GM18526 (cell line): ENCODE data around the gene MASP1.

ENCODE experiments used
- POLR2A ChIP-seq: IDR thresholded peaks from 3 replicates; pipeline ENCODE4 v1.6.1; 2011; ENCODE audit not compliant: insufficient read length; ENCODE audit errors: extremely low read depth

MASP1 gene

GRCh38 chr3:187291512-187292132 is at the start of gene MASP1:
TSS of gene MASP1 (minus strand) at chr3:187291737. CDS start at chr3:187291632, 105 bp downstream.
- TF ChIP-seq POLR2A = no peak

- no peak for TF ChIP-seq POLR2A
Measured at GRCh38 chr3:187340578-187340977, 49.0 kb upstream of the MASP1 start.

- no peak for TF ChIP-seq POLR2A
Measured at GRCh38 chr3:187336322-187336721, 44.8 kb upstream of the MASP1 start.

- no peak for TF ChIP-seq POLR2A
Measured at GRCh38 chr3:187334904-187335303, 43.4 kb upstream of the MASP1 start.

GRCh38 chr3:187328691-187329090 is 37.2 kb upstream of the MASP1 start:
- TF ChIP-seq POLR2A = no peak

GRCh38 chr3:187327845-187328244 is 36.3 kb upstream of the MASP1 start:
- no peak for TF ChIP-seq POLR2A

- TF ChIP-seq POLR2A = no peak
Measured at GRCh38 chr3:187325632-187326031, 34.1 kb upstream of the MASP1 start.

GRCh38 chr3:187323091-187323490 is 31.6 kb upstream of the MASP1 start:
- TF ChIP-seq POLR2A = no peak

- TF ChIP-seq POLR2A = no peak
Measured at GRCh38 chr3:187322291-187322690, 30.8 kb upstream of the MASP1 start.

- no peak for TF ChIP-seq POLR2A
Measured at GRCh38 chr3:187321766-187322165, 30.2 kb upstream of the MASP1 start.

- TF ChIP-seq POLR2A = no peak
Measured at GRCh38 chr3:187319699-187320302, 28.3 kb upstream of the MASP1 start.

- no peak for TF ChIP-seq POLR2A
Measured at GRCh38 chr3:187318819-187319616, 27.5 kb upstream of the MASP1 start.

GRCh38 chr3:187315872-187316271 is 24.3 kb upstream of the MASP1 start:
- TF ChIP-seq POLR2A = no peak

- no peak for TF ChIP-seq POLR2A
Measured at GRCh38 chr3:187314176-187314575, 22.6 kb upstream of the MASP1 start.

GRCh38 chr3:187310954-187311470 is 19.5 kb upstream of the MASP1 start:
- TF ChIP-seq POLR2A = no peak

- no peak for TF ChIP-seq POLR2A
Measured at GRCh38 chr3:187310226-187310625, 18.7 kb upstream of the MASP1 start.
